ENCODE results near the gene DENND1A. TPM values are rescaled to one million over a fixed set of nuclear protein-coding genes. Genes with fewer than 3 reads are reported as not detected.

The DENND1A gene
- total RNA-seq, 1 experiment from 2014 or later, result 42.5 TPM

GRCh38 chr9:123468541-123468940 lies 461.4 kb downstream of the DENND1A start:
- POLR2A ChIA-PET, result no interaction called here
- BruUV-seq (replicated peaks), result no TSS peak

GRCh38 chr9:123465304-123465703 lies 464.6 kb downstream of the DENND1A start:
- ChIA-PET POLR2A (no interaction called here), CTCF (no interaction called here)
- no peak for TF ChIP-seq CTCF (IDR thresholded peaks at IDR 0.05; ENCODE audit: unreplicated experiment)
- no peak for DNase-seq (ENCODE audit: unreplicated experiment)
- intact Hi-C loops (cut with micrococcal nuclease), result no loop called here
- Mint-ChIP-seq H3K9me3 (ENCODE audit: unreplicated experiment) (no peaks in the 10 kb centered on the region), H3K4me1 (ENCODE audit: insufficient read depth, unreplicated experiment) (no peaks in the 10 kb centered on the region), H3K4me3 (ENCODE audit: unreplicated experiment) (no peak overlapping the region), H3K36me3 (ENCODE audit: insufficient read depth, unreplicated experiment) (no peaks in the 10 kb centered on the region), H3K27ac (ENCODE audit: low read depth, unreplicated experiment) (no peak overlapping the region), H3K27me3 (ENCODE audit: insufficient read depth, unreplicated experiment) (no peaks in the 10 kb centered on the region)
- BruUV-seq (replicated peaks), result no TSS peak

More at GRCh38 chr9:123468541-123468940, 461.4 kb downstream of the DENND1A start:
- Mint-ChIP-seq H3K27ac (ENCODE audit: low read depth, unreplicated experiment) (no peak overlapping the region), H3K4me1 (ENCODE audit: insufficient read depth, unreplicated experiment) (no peaks in the 10 kb centered on the region), H3K36me3 (ENCODE audit: insufficient read depth, unreplicated experiment) (no peaks in the 10 kb centered on the region), H3K4me3 (ENCODE audit: unreplicated experiment) (no peak overlapping the region), H3K27me3 (ENCODE audit: insufficient read depth, unreplicated experiment) (no peaks in the 10 kb centered on the region), H3K9me3 (ENCODE audit: unreplicated experiment) (no peaks in the 10 kb centered on the region)
- CTCF ChIA-PET, result interaction anchor here (0.6 kb wide), 1 partner anchor 75 kb away, joined by 3 read pairs; no protein-coding TSS in a partner anchor
- intact Hi-C loops (cut with micrococcal nuclease), result no loop called here
- no peak for DNase-seq (ENCODE audit: unreplicated experiment)
- no peak for TF ChIP-seq CTCF (IDR thresholded peaks at IDR 0.05; ENCODE audit: unreplicated experiment)

GRCh38 chr9:123460091-123460490 lies 469.8 kb downstream of the DENND1A start:
- BruUV-seq (replicated peaks), result no TSS peak
- Mint-ChIP-seq H3K4me3 (ENCODE audit: unreplicated experiment) (no peak overlapping the region), H3K27ac (ENCODE audit: low read depth, unreplicated experiment) (no peak overlapping the region), H3K9me3 (ENCODE audit: unreplicated experiment) (no peaks in the 10 kb centered on the region), H3K27me3 (ENCODE audit: insufficient read depth, unreplicated experiment) (no peaks in the 10 kb centered on the region), H3K36me3 (ENCODE audit: insufficient read depth, unreplicated experiment) (peaks cover 10% of the 10 kb centered on the region), H3K4me1 (ENCODE audit: insufficient read depth, unreplicated experiment) (no peaks in the 10 kb centered on the region)
- ChIA-PET CTCF (interaction anchor here (0.6 kb wide), 1 partner anchor 627 kb away, joined by 4 read pairs; no protein-coding TSS in a partner anchor), POLR2A (no interaction called here)
- no peak for DNase-seq (ENCODE audit: unreplicated experiment)
- intact Hi-C loops (cut with micrococcal nuclease), result no loop called here
- TF ChIP-seq CTCF (IDR thresholded peaks at IDR 0.05; ENCODE audit: unreplicated experiment), result no peak

GRCh38 chr9:123457583-123457982 lies 472.3 kb downstream of the DENND1A start:
- POLR2A ChIA-PET, result no interaction called here
- intact Hi-C loops (cut with micrococcal nuclease), result no loop called here
- CTCF ChIA-PET, result interaction anchor here (0.6 to 0.9 kb wide), 2 partner anchors 12 to 19 kb away, joined by 3 to 4 read pairs; no protein-coding TSS in a partner anchor
- no peaks in the 10 kb centered on the region for H3K9me3 Mint-ChIP-seq (ENCODE audit: unreplicated experiment)
- BruUV-seq (replicated peaks), result no TSS peak
- H3K4me1 Mint-ChIP-seq (ENCODE audit: insufficient read depth, unreplicated experiment), result no peaks in the 10 kb centered on the region
- no peak overlapping the region for H3K4me3 Mint-ChIP-seq (ENCODE audit: unreplicated experiment)
- no peaks in the 10 kb centered on the region for H3K27me3 Mint-ChIP-seq (ENCODE audit: insufficient read depth, unreplicated experiment)
- no peak for TF ChIP-seq CTCF (IDR thresholded peaks at IDR 0.05; ENCODE audit: unreplicated experiment)
- no peak overlapping the region for H3K27ac Mint-ChIP-seq (ENCODE audit: low read depth, unreplicated experiment)
- peaks cover 12% of the 10 kb centered on the region for H3K36me3 Mint-ChIP-seq (ENCODE audit: insufficient read depth, unreplicated experiment)
- DNase-seq (ENCODE audit: unreplicated experiment), result no peak
